Aorta (tissue), 5 donors: Measurements from ENCODE around the gene DMTF1. TPM values are rescaled to one million over a fixed set of nuclear protein-coding genes. Genes with fewer than 3 reads are reported as not detected.

Experiments used
- ATAC-seq: fragments of 200-7000 bp; cut with Tn5 transposase; one replicate; pipeline ENCODE4 v1.9.1; 2022; ENCODE audit warnings: moderate library complexity; ENCODE audit not compliant: low FRiP score
- DNase-seq, 2 donors: peaks; one replicate each; pipeline ENCODE4 v3.0.0-alpha.2; 2020
- H3K27ac ChIP-seq, 2 donors: one replicate each; pipeline ENCODE4 v1.5.1; 2013; ENCODE audit warnings: low read length in 2 of 2, mild to moderate bottlenecking in 2 of 2, moderate library complexity in 2 of 2, control low read depth in 1 of 2, inconsistent platforms in 1 of 2, low read depth in 1 of 2
- H3K27me3 ChIP-seq, 2 donors: one replicate each; pipeline ENCODE4 v1.6.1; 2013; ENCODE audit warnings: control low read depth in 1 of 2, low read length in 1 of 2, mild to moderate bottlenecking in 1 of 2, moderate library complexity in 1 of 2; ENCODE audit not compliant: insufficient read depth in 2 of 2, control insufficient read depth in 1 of 2
- H3K36me3 ChIP-seq, 2 donors: one replicate each; pipeline ENCODE4 v1.6.1; 2013; ENCODE audit warnings: control low read depth in 1 of 2, low read length in 1 of 2, mild to moderate bottlenecking in 1 of 2; ENCODE audit not compliant: insufficient read depth in 2 of 2, control insufficient read depth in 1 of 2
- H3K4me1 ChIP-seq, 2 donors: one replicate each; pipeline ENCODE4 v1.6.1; 2013; ENCODE audit warnings: low read length in 2 of 2, control low read depth in 1 of 2, mild to moderate bottlenecking in 1 of 2, moderate library complexity in 1 of 2; ENCODE audit not compliant: insufficient read depth in 2 of 2, control insufficient read depth in 1 of 2
- H3K4me3 ChIP-seq, 2 donors: one replicate each; pipeline ENCODE4 v1.5.1; 2013; ENCODE audit warnings: low read length in 2 of 2, control low read depth in 1 of 2, mild to moderate bottlenecking in 1 of 2
- H3K9me3 ChIP-seq: one replicate; pipeline ENCODE4 v1.6.1; 2013; ENCODE audit warnings: mild to moderate bottlenecking, low read length; ENCODE audit not compliant: control insufficient read depth
- WGBS, 2 donors: extraction: QIAGEN DNeasy Blood & Tissue Kit; methylation state at CpG; one replicate each; pipeline ENCODE4 v1.1.7; 2013; 5-methylcytosine and 5-hydroxymethylcytosine counted together
- intact Hi-C, 2 donors: fragments of 100-400 bp; cut with DNase I; formaldehyde crosslinking; loops; one replicate each; pipeline versions ENCODE4 v1.14.2 to v1.15.0; 2022
- polyA plus RNA-seq, 2 donors: library from polyadenylated mRNA; stranded (reverse); fragments of 200-250 nt; gene quantifications; one replicate each; pipeline ENCODE4 v1.2.3, GENCODE V29; 2013
- total RNA-seq, 2 donors: library from RNA; stranded (reverse); fragmentation: NEBNext Ultra II Directional; extraction: Animal tissue kit (Norgen Biotek cat#: 25700); gene quantifications; one replicate each; pipeline ENCODE4 v1.2.1, GENCODE V29; 2021
- donor health status: healthy with polysubstance abuse.
- donor health status: Bipolar disorder and iron deficiency.
- donor health status: DM: no; HTN: no; CAD: no.
- donor health status: DM: no; HTN: no; CAD: no.
- donor health status: DM: yes; HTN: yes; CAD: no.

The DMTF1 gene
- total and polyA plus RNA-seq, 4 donors, result 18.7 to 135 (median 73.1) TPM

DNA sequence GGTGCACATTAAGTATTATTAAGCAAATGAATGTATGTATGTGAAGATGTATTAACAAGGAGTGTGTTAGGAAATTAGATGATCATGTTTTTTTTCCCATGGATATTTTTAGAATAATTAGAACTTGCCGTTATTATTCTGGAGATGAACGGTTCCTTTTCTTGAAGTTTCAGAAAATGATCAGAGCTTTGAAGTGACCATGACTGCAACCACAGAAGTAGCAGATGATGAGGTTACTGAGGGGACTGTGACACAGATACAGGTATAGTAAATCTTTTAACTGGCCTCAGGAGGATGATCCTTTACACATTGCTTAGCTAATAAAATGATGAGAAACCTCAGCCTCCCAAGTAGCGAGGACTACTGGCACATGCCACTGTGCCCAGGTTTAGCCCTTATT lies 18.6 kb downstream of the DMTF1 start:
- ATAC-seq (no peak), DNase-seq (no peak)
- no peak overlapping the region for H3K4me3 ChIP-seq
- no peaks in the 10 kb centered on the region for H3K9me3 ChIP-seq
- H3K27ac ChIP-seq, result no peak overlapping the region
- intact Hi-C loops, result no loop called here
- no peaks in the 10 kb centered on the region for H3K4me1 ChIP-seq
- peaks cover 2 to 3% of the 10 kb centered on the region in 2 donors for H3K36me3 ChIP-seq
- 88% methylated on average over 3 of the region's 3 CpGs for WGBS, 2 donors
- no peaks in the 10 kb centered on the region for H3K27me3 ChIP-seq

DNA sequence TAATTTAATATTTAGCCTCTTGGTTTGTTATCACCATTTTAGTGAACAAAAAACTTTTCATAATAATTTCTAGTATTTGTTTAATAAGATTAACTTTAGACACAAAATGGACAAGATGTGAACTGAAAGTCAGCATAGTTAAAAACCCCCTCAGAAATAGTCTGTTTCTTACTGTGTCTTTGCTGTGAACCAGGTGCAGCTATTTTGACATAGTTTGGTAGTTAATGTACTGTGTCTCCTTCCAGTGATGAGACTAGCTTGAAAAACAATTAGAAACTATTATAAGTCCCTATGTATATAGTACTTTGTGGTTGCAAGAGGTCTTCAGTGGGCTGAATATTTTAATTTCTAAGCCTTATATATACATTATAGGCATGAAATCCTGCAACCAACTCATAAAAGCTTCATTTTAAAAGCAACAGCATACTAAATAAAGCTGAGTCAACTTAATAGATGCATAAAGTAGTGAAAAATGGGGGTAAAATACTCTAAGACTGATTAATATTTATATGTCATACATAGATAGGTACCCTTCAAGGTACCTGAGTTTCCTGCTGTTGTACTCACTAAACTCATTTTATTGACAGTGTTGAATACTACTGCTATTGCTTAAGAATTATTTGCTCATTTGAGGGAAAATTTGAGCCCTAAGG lies 19.2 kb downstream of the DMTF1 start:
- H3K4me3 ChIP-seq, result no peak overlapping the region
- H3K9me3 ChIP-seq, result no peaks in the 10 kb centered on the region
- DNase-seq (no peak), ATAC-seq (no peak)
- no peak overlapping the region for H3K27ac ChIP-seq
- H3K36me3 ChIP-seq, result peaks cover 2 to 3% of the 10 kb centered on the region in 2 donors
- H3K27me3 ChIP-seq, result no peaks in the 10 kb centered on the region
- intact Hi-C loops, result no loop called here
- no peaks in the 10 kb centered on the region for H3K4me1 ChIP-seq

GRCh38 chr7:87173471-87173870 lies 21.2 kb downstream of the DMTF1 start:
- Histone ChIP-seq H3K27me3 (no peaks in the 10 kb centered on the region), H3K36me3 (peaks cover 2 to 3% of the 10 kb centered on the region in 2 donors), H3K4me3 (no peak overlapping the region), H3K9me3 (no peaks in the 10 kb centered on the region), H3K27ac (no peak overlapping the region), H3K4me1 (no peaks in the 10 kb centered on the region)
- no peak for ATAC-seq
- DNase-seq, result no peak
- intact Hi-C loops, result no loop called here
- 93 to 98% methylated on average over 1 of the region's 1 CpG for WGBS, 2 donors

- intact Hi-C loops, result no loop called here
- no peaks in the 10 kb centered on the region for H3K27me3 ChIP-seq
- DNase-seq (no peak), ATAC-seq (no peak)
- no peak overlapping the region for H3K4me3 ChIP-seq
- 92% methylated on average over 4 of the region's 4 CpGs for WGBS, 2 donors
- H3K9me3 ChIP-seq, result no peaks in the 10 kb centered on the region
- no peaks in the 10 kb centered on the region for H3K4me1 ChIP-seq
- no peak overlapping the region for H3K27ac ChIP-seq
- peaks cover 4 to 12% of the 10 kb centered on the region in 2 donors for H3K36me3 ChIP-seq
Measured at GRCh38 chr7:87178320-87178719, 26.1 kb downstream of the DMTF1 start.

GRCh38 chr7:87179180-87179579 lies 26.9 kb downstream of the DMTF1 start:
- no peak overlapping the region for H3K27ac ChIP-seq
- H3K9me3 ChIP-seq, result no peaks in the 10 kb centered on the region
- no peak overlapping the region for H3K4me3 ChIP-seq
- no peaks in the 10 kb centered on the region for H3K27me3 ChIP-seq
- H3K36me3 ChIP-seq, result peaks cover 4 to 12% of the 10 kb centered on the region in 2 donors
- no peak for DNase-seq
- intact Hi-C loops, result no loop called here
- H3K4me1 ChIP-seq, result no peaks in the 10 kb centered on the region
- ATAC-seq, result no peak
- 94 to 95% methylated on average over 3 of the region's 3 CpGs for WGBS, 2 donors

DNA sequence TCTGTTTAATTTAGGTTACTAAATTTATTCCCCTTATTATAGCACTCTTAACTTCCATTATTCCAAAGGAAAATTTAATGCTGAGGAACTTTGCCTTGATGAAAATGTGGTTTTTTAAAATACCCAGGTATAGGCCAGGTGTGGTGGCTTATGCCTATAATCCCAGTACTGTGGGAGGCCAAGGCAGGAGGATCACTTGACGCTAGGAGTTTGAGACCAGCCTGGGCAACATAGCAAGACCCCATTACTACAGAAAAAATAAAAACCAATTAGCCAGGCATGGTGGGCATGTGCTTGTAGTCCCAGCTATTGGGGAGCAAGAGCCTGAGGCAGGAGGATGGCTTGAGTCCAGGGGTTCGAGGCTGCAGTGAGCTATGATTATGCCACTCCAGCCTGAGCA lies 34.9 kb downstream of the DMTF1 start:
- DNase-seq (no peak), ATAC-seq (no peak)
- no peak overlapping the region for H3K27ac ChIP-seq
- no peak overlapping the region for H3K4me3 ChIP-seq
- intact Hi-C loops, result no loop called here
- no peaks in the 10 kb centered on the region for H3K9me3 ChIP-seq
- H3K36me3 ChIP-seq, result peaks cover 8 to 13% of the 10 kb centered on the region in 2 donors
- H3K27me3 ChIP-seq, result no peaks in the 10 kb centered on the region
- no peaks in the 10 kb centered on the region for H3K4me1 ChIP-seq
- WGBS, 2 donors, result 91 to 98% methylated on average over 2 of the region's 2 CpGs

DNA sequence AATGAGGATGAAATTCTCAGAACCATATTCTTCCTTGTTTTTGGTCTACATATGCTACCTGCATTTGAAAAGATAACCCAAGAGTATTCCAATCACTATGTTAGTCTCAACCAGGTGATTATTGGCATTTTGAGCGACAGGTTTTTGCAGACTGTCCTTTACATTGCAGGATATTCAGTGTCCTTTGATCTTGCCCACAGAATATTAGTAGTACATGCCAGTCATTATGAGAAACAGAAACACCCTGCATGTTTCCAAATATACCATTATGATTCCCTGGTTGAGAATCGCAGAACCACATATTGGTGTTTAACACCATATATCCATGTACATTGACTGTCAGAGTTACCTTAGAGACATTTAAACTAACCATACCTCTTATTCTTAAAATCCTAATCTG lies 36.7 kb downstream of the DMTF1 start:
- no peak for DNase-seq
- intact Hi-C loops, result no loop called here
- no peak overlapping the region for H3K27ac ChIP-seq
- H3K9me3 ChIP-seq, result no peaks in the 10 kb centered on the region
- 94 to 95% methylated on average over 2 of the region's 2 CpGs for WGBS, 2 donors
- no peaks in the 10 kb centered on the region for H3K27me3 ChIP-seq
- no peak overlapping the region for H3K4me3 ChIP-seq
- no peak for ATAC-seq
- H3K4me1 ChIP-seq, result no peaks in the 10 kb centered on the region
- H3K36me3 ChIP-seq, result peaks cover 3 to 14% of the 10 kb centered on the region in 2 donors

DNA sequence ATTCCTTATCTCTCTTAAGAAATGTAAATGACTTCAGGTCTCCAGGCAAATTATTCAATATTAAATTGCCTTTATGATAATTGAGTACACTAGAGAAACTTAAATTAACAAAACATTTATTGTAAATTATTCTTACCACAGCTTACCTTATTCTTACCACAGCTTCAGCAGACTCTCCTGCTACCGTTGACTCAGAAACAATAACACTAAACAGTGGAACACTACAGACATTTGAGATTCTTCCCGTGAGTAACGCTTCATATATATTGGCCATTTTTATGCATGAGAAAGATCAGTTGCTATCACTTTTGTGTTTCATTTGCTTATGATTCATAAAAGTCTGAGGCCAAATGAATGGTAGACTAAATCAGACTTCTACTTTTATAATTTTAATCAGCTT lies 38.5 kb downstream of the DMTF1 start:
- Histone ChIP-seq H3K4me3 (no peak overlapping the region), H3K36me3 (peaks cover 5 to 14% of the 10 kb centered on the region in 2 donors), H3K27ac (no peak overlapping the region), H3K27me3 (no peaks in the 10 kb centered on the region), H3K4me1 (no peaks in the 10 kb centered on the region), H3K9me3 (no peaks in the 10 kb centered on the region)
- ATAC-seq (no peak), DNase-seq (no peak)
- intact Hi-C loops, result no loop called here
- 78 to 83% methylated on average over 3 of the region's 3 CpGs for whole genome bisulfite sequencing, 2 donors

GRCh38 chr7:87192784-87193487 lies 40.7 kb downstream of the DMTF1 start:
- H3K4me3 ChIP-seq, result no peak overlapping the region
- 73 to 74% methylated on average over 6 of the region's 6 CpGs for WGBS, 2 donors
- H3K27me3 ChIP-seq, result no peaks in the 10 kb centered on the region
- H3K36me3 ChIP-seq, result peaks cover 5 to 8% of the 10 kb centered on the region in 2 donors
- no peak for ATAC-seq
- DNase-seq, result no peak
- intact Hi-C loops, result no loop called here
- no peaks in the 10 kb centered on the region for H3K9me3 ChIP-seq
- H3K4me1 ChIP-seq, result no peaks in the 10 kb centered on the region
- H3K27ac ChIP-seq, result no peak overlapping the region
